ENCODE results near the gene ARFGEF3. TPM values are rescaled to one million over a fixed set of nuclear protein-coding genes. Genes with fewer than 3 reads are reported as not detected.
A peak's percentile ranks its signal among the peaks of the same experiment; 100 is the strongest.

The ARFGEF3 gene
- total and polyA plus RNA-seq, 8 donors: 5.8 to 22.6 (median 8.1) TPM

- DNase-seq (no peak), ATAC-seq (no peak)
- H3K4me3 ChIP-seq: no peak overlapping the region
- H3K4me1 ChIP-seq: peaks cover 0 to 3% of the 10 kb centered on the region in 2 donors
- H3K9me3 ChIP-seq: no peaks in the 10 kb centered on the region
- no peak for TF ChIP-seq CTCF (IDR thresholded peaks at IDR 0.05)
- peaks cover 0 to 14% of the 10 kb centered on the region in 2 donors for H3K36me3 ChIP-seq
- no peaks in the 10 kb centered on the region for H3K27me3 ChIP-seq
- no peak overlapping the region for H3K27ac ChIP-seq
- intact Hi-C loops (cut with DNase I): no loop called here
These were observed 93.7 kb downstream of the ARFGEF3 start for GRCh38 chr6:138255443-138255842.

DNA sequence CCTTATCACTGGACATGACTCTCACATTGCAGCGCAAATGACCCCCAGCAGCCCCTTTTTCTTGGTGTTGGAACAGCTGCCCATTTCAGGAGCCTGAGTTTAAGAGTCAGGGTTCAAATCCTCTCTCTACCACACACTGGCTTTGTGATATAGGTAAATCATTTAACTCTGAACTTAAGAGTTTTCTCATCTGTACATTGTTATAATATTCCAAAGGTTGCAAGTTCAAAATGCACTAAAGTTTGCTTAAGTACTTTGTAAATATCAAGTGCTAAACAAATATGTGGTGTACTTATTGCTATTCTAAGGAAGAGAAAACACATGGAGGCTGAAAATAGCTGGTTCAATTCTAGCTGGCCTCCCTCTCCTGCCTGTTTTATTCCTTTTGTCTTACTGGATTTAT is 95.9 kb downstream of the ARFGEF3 start:
- intact Hi-C loops (cut with DNase I): no loop called here
- H3K9me3 ChIP-seq: no peaks in the 10 kb centered on the region
- TF ChIP-seq CTCF (IDR thresholded peaks at IDR 0.05): no peak
- no peak overlapping the region for H3K27ac ChIP-seq
- H3K4me3 ChIP-seq: no peak overlapping the region
- ATAC-seq (peak; percentile 40), DNase-seq (no peak)
- peaks cover 0 to 3% of the 10 kb centered on the region in 2 donors for H3K4me1 ChIP-seq
- H3K27me3 ChIP-seq: no peaks in the 10 kb centered on the region
- peaks cover 0 to 19% of the 10 kb centered on the region in 2 donors for H3K36me3 ChIP-seq

GRCh38 chr6:138258197-138258596 is 96.5 kb downstream of the ARFGEF3 start:
- no peaks in the 10 kb centered on the region for H3K9me3 ChIP-seq
- peaks cover 0 to 3% of the 10 kb centered on the region in 2 donors for H3K4me1 ChIP-seq
- H3K4me3 ChIP-seq: no peak overlapping the region
- DNase-seq: no peak
- peaks cover 0 to 24% of the 10 kb centered on the region in 2 donors for H3K36me3 ChIP-seq
- TF ChIP-seq CTCF (IDR thresholded peaks at IDR 0.05): no peak
- intact Hi-C loops (cut with DNase I): no loop called here
- peak; percentile 7 for ATAC-seq
- no peaks in the 10 kb centered on the region for H3K27me3 ChIP-seq
- peak overlapping the region in 1 of 2 donors; percentile 13 for H3K27ac ChIP-seq

DNA sequence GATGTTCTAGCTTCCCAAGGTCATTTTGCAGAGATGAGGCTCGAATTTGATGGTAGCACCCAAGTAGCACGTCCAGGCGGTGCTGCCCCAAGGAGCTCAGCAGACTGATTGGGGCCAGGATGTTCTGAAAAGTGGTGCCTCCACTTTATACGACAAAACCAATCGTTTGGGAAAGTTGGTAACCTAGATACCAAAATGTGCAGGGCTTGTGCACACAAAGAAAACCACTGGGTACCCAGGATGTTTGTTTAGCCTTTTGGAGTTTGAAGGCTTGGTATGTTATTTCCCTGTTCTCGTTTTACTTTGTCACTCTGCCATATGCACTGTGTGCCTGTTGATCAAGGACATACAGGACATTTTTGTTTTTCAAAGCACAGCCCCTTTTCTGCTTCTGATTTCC is 97.3 kb downstream of the ARFGEF3 start:
- H3K27ac ChIP-seq: peak overlapping the region; percentile 5 to 59
- TF ChIP-seq CTCF (IDR thresholded peaks at IDR 0.05): no peak
- H3K36me3 ChIP-seq: peaks cover 0 to 24% of the 10 kb centered on the region in 2 donors
- ATAC-seq: peak; percentile 88
- H3K9me3 ChIP-seq: no peaks in the 10 kb centered on the region
- DNase-seq: peak in 2 of 4 donors; percentile 6 to 48
- intact Hi-C loops (cut with DNase I): no loop called here
- H3K27me3 ChIP-seq: no peaks in the 10 kb centered on the region
- H3K4me1 ChIP-seq: peaks cover 0 to 3% of the 10 kb centered on the region in 2 donors
- H3K4me3 ChIP-seq: no peak overlapping the region

DNA sequence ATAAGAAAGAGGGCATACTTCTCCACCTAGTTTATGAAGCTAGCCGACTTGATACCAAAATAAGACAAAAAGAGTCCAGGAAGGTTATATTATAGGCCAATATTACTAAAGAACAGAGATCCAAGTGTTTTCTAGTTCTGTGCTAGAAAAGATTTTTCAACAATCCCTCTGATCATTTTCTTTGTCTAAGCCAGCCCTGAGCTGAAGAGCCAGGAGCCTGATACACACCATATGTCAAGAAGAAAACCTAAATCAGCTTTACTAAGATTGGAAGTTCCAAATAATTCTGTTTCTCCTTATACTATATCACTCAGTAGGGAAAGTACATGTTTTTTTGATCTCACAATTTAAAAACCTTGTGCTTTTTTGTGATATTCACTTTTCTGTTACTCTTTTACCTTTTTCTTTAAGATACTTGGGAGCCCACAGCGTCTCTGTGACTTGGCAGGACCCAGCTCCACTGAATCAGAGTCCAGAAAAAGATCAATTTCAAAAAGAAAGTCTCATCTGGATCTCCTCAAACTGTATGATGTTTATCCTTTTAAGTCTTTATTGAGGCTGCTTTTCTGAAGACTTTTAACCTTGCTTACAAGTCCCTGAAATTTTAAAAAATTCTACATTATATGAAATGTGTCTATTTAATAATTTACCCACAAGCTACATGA is 99.5 kb downstream of the ARFGEF3 start:
- intact Hi-C loops (cut with DNase I): no loop called here
- Histone ChIP-seq H3K36me3 (peaks cover 0 to 14% of the 10 kb centered on the region in 2 donors), H3K4me1 (peaks cover 0 to 3% of the 10 kb centered on the region in 2 donors), H3K27ac (no peak overlapping the region), H3K27me3 (no peaks in the 10 kb centered on the region), H3K4me3 (no peak overlapping the region), H3K9me3 (no peaks in the 10 kb centered on the region)
- no peak for TF ChIP-seq CTCF (IDR thresholded peaks at IDR 0.05)
- ATAC-seq: no peak
- DNase-seq: peak in 1 of 4 donors; percentile 21
